GM12801 (cell line): ENCODE results near the gene KRT80.

Source experiments
- CTCF ChIP-seq: IDR thresholded peaks from one replicate; pipeline ENCODE4 v1.5.1; 2011; ENCODE audit warnings: control low read depth; ENCODE audit not compliant: insufficient read length; ENCODE audit errors: extremely low read depth

Gene KRT80

GRCh38 chr12:52157566-52158150 is 34.2 kb downstream of the KRT80 start:
- TF ChIP-seq CTCF: no peak

- no peak for TF ChIP-seq CTCF
Observed at GRCh38 chr12:52156757-52157565, 34.9 kb downstream of the KRT80 start.

- TF ChIP-seq CTCF: no peak
Observed at GRCh38 chr12:52156311-52156710, 35.5 kb downstream of the KRT80 start.

- TF ChIP-seq CTCF: no peak
Observed at GRCh38 chr12:52155048-52155868, 36.6 kb downstream of the KRT80 start.

GRCh38 chr12:52152905-52153317 is 38.9 kb downstream of the KRT80 start:
- TF ChIP-seq CTCF: no peak

GRCh38 chr12:52151837-52152783 is 39.7 kb downstream of the KRT80 start:
- TF ChIP-seq CTCF: no peak
